Glutamatergic neuron (in vitro differentiated cells): ENCODE data around the gene TMEM30B. TPM values are rescaled to one million over a fixed set of nuclear protein-coding genes. Genes with fewer than 3 reads are reported as not detected.

Experiments
- DNase-seq: peaks from one replicate; pipeline ENCODE4 v3.0.0; 2022
- H3K27ac Mint-ChIP-seq: one replicate; pipeline ENCODE4 v1.8.0; 2020; ENCODE audit warnings: mild to moderate bottlenecking, mixed read lengths, inconsistent platforms; ENCODE audit not compliant: unreplicated experiment
- H3K27me3 Mint-ChIP-seq: one replicate; pipeline ENCODE4 v1.8.0; 2020; ENCODE audit warnings: mild to moderate bottlenecking, moderate library complexity, mixed read lengths, inconsistent platforms; ENCODE audit not compliant: unreplicated experiment
- H3K36me3 Mint-ChIP-seq: one replicate; pipeline ENCODE4 v1.8.0; 2020; ENCODE audit warnings: mild to moderate bottlenecking, mixed read lengths, inconsistent platforms; ENCODE audit not compliant: unreplicated experiment
- H3K4me1 Mint-ChIP-seq: one replicate; pipeline ENCODE4 v1.8.0; 2020; ENCODE audit warnings: mild to moderate bottlenecking, low read depth, mixed read lengths, inconsistent platforms; ENCODE audit not compliant: unreplicated experiment
- H3K4me3 Mint-ChIP-seq: one replicate; pipeline ENCODE4 v1.8.0; 2020; ENCODE audit warnings: mild to moderate bottlenecking, mixed read lengths, inconsistent platforms; ENCODE audit not compliant: unreplicated experiment
- H3K9me3 Mint-ChIP-seq: one replicate; pipeline ENCODE4 v1.8.0; 2020; ENCODE audit warnings: mild to moderate bottlenecking, moderate library complexity, mixed read lengths, inconsistent platforms; ENCODE audit not compliant: unreplicated experiment
- CTCF ChIP-seq: fragments of 200-600 bp; sonication (generic); IDR thresholded peaks from one replicate; pipeline ENCODE4 v1.5.0; 2021; ENCODE audit not compliant: partially characterized antibody, unreplicated experiment
- total RNA-seq: library from RNA; stranded (reverse); fragmentation: NEBNext Ultra II Directional; extraction: Animal tissue kit (Norgen Biotek cat#: 25700); gene quantifications from one replicate; pipeline ENCODE4 v1.2.1, GENCODE V29; 2021; ENCODE audit not compliant: unreplicated experiment

TMEM30B gene
- total RNA-seq, 1 donor from 2014 or later = not detected

GRCh38 chr14:61269321-61270083 lies 11.6 kb downstream of the TMEM30B start:
- Mint-ChIP-seq H3K9me3 (no peaks in the 10 kb centered on the region), H3K36me3 (no peaks in the 10 kb centered on the region), H3K4me1 (no peaks in the 10 kb centered on the region), H3K27me3 (peaks cover 2% of the 10 kb centered on the region), H3K27ac (no peak overlapping the region), H3K4me3 (peak overlapping the region; percentile 58)
- peak; percentile 72 for DNase-seq
- TF ChIP-seq CTCF = peak; percentile 78

- no peaks in the 10 kb centered on the region for H3K4me1 Mint-ChIP-seq
- DNase-seq = no peak
- no peaks in the 10 kb centered on the region for H3K9me3 Mint-ChIP-seq
- no peaks in the 10 kb centered on the region for H3K36me3 Mint-ChIP-seq
- H3K27ac Mint-ChIP-seq = no peak overlapping the region
- no peak for TF ChIP-seq CTCF
- peaks cover 2% of the 10 kb centered on the region for H3K27me3 Mint-ChIP-seq
- no peak overlapping the region for H3K4me3 Mint-ChIP-seq
Measured at GRCh38 chr14:61268812-61269211, 12.3 kb downstream of the TMEM30B start.

GRCh38 chr14:61266891-61267740 lies 14.0 kb downstream of the TMEM30B start:
- TF ChIP-seq CTCF = no peak
- H3K27ac Mint-ChIP-seq = no peak overlapping the region
- no peak overlapping the region for H3K4me3 Mint-ChIP-seq
- H3K9me3 Mint-ChIP-seq = no peaks in the 10 kb centered on the region
- H3K36me3 Mint-ChIP-seq = no peaks in the 10 kb centered on the region
- DNase-seq = no peak
- peaks cover 2% of the 10 kb centered on the region for H3K27me3 Mint-ChIP-seq
- H3K4me1 Mint-ChIP-seq = no peaks in the 10 kb centered on the region

GRCh38 chr14:61266436-61266835 lies 14.7 kb downstream of the TMEM30B start:
- H3K4me1 Mint-ChIP-seq = no peaks in the 10 kb centered on the region
- no peak overlapping the region for H3K27ac Mint-ChIP-seq
- H3K9me3 Mint-ChIP-seq = no peaks in the 10 kb centered on the region
- peaks cover 2% of the 10 kb centered on the region for H3K27me3 Mint-ChIP-seq
- no peak overlapping the region for H3K4me3 Mint-ChIP-seq
- DNase-seq = no peak
- no peak for TF ChIP-seq CTCF
- no peaks in the 10 kb centered on the region for H3K36me3 Mint-ChIP-seq

- TF ChIP-seq CTCF = no peak
- DNase-seq = no peak
- no peaks in the 10 kb centered on the region for H3K27me3 Mint-ChIP-seq
- no peaks in the 10 kb centered on the region for H3K9me3 Mint-ChIP-seq
- H3K36me3 Mint-ChIP-seq = no peaks in the 10 kb centered on the region
- H3K4me1 Mint-ChIP-seq = peaks cover 2% of the 10 kb centered on the region
- H3K27ac Mint-ChIP-seq = no peak overlapping the region
- H3K4me3 Mint-ChIP-seq = no peak overlapping the region
Measured at GRCh38 chr14:61264651-61265050, 16.5 kb downstream of the TMEM30B start.
